ENCODE results near the gene PAM16.

DNA sequence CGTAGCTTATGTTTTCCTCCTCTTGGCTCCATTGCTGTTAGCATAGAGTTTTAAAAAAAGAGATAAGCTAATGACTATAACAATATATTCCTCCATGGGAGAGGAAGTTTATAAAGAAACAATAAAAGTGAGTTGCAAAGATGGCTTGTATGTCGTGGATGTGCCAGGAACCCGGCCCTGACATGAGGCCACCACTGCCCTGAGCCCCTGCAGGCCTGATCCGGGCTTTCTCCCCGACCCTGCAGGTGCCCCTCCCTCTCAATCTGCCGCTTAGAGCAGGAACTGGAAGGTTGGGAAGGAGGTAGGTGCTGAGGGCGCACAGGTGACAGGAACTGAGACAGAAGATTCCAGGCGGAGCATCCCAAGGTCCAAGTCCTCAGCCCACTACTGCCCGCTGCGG is 11.7 kb downstream of the PAM16 start:
- TF ChIP-seq, protein P1, sequence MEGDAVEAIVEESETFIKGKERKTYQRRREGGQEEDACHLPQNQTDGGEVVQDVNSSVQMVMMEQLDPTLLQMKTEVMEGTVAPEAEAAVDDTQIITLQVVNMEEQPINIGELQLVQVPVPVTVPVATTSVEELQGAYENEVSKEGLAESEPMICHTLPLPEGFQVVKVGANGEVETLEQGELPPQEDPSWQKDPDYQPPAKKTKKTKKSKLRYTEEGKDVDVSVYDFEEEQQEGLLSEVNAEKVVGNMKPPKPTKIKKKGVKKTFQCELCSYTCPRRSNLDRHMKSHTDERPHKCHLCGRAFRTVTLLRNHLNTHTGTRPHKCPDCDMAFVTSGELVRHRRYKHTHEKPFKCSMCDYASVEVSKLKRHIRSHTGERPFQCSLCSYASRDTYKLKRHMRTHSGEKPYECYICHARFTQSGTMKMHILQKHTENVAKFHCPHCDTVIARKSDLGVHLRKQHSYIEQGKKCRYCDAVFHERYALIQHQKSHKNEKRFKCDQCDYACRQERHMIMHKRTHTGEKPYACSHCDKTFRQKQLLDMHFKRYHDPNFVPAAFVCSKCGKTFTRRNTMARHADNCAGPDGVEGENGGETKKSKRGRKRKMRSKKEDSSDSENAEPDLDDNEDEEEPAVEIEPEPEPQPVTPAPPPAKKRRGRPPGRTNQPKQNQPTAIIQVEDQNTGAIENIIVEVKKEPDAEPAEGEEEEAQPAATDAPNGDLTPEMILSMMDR (IDR thresholded peaks at IDR 0.05; ENCODE audit: control extremely low read depth in 1 of 3, insufficient read depth in 1 of 3, low read depth in 1 of 3, low read length in 3 of 3), result no peak
- TF ChIP-seq SAP30 (IDR thresholded peaks at IDR 0.05; ENCODE audit: insufficient read depth, insufficient replicate concordance, low read length) (no peak), EP300 (IDR thresholded peaks at IDR 0.05; ENCODE audit: borderline replicate concordance in 1 of 2, low read depth in 2 of 2, low read length in 2 of 2) (no peak), POLR2AphosphoS5 (IDR thresholded peaks at IDR 0.05; ENCODE audit: low read depth, low read length) (no peak), TAF1 (IDR thresholded peaks at IDR 0.05; ENCODE audit: low read depth, low read length) (no peak), SP4 (IDR thresholded peaks at IDR 0.05; ENCODE audit: low read length) (no peak), EZH2 (IDR thresholded peaks at IDR 0.05; ENCODE audit: low read depth, low read length, severe bottlenecking) (no peak), EGR1 (IDR thresholded peaks at IDR 0.05; ENCODE audit: borderline replicate concordance, low read depth, low read length) (no peak), SRF (IDR thresholded peaks at IDR 0.05; ENCODE audit: low read depth, low read length) (no peak)
- TF ChIP-seq, protein P2, sequence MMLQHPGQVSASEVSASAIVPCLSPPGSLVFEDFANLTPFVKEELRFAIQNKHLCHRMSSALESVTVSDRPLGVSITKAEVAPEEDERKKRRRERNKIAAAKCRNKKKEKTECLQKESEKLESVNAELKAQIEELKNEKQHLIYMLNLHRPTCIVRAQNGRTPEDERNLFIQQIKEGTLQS (IDR thresholded peaks at IDR 0.05; ENCODE audit: insufficient read depth, low read depth, low read length), result no peak
